T follicular helper cell (primary cell): ENCODE results near the gene SPRR1A.

Experiments
- DNase-seq: peaks from one replicate; pipeline ENCODE4 v3.0.0-alpha.2; 2020; ENCODE audit warnings: low read depth
- total RNA-seq, 2 experiments: gene quantifications; one replicate each; lab custom pipeline; 2026; lab: John Stamatoyannopoulos, UW

SPRR1A gene, protein sequence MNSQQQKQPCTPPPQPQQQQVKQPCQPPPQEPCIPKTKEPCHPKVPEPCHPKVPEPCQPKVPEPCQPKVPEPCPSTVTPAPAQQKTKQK
- total RNA-seq = 0 reads per million in 2 experiments

DNA sequence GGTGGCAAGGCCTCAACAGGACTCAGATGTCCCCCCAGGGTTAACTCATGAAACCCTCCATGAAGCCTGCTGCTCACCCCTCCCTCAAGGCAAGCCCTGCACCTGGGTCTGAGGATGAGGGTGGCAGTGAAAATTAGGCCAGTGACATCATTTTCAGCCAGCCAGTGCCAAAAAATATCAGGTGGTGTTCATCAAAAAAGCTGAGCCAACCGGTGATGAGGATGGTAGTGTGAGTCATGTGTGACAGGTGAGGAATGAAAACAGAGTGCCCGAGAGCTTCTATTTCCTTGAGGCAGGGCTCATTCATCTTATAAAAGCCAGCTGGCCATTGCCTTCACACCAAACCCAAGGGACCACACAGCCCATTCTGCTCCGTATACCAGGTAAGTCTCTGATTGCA lies at the start of gene SPRR1A:
TSS of gene SPRR1A (plus strand) at position 339 of the 400 bp plus-strand sequence. CDS start 1,150 bp downstream, outside the sequence.
- DNase-seq = no peak

DNA sequence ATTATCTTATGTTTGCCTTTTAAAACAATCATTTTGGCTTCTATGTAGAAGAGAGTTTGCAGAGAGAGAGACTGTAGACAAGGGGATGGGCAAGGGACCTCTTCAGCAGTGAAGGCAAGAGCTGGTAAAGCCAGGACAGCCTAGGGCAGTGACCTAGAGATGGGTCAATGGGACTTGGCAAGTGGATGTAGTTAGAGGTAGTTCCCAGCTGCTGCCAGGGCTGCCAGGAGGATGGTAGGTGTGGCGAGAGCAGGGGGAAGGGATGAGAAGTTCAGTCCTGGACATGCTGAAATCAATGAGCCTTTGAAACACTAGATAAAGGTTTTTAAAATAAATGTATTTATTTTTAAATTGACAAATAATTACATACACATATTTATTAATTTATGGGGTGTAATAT lies 43.3 kb upstream of the SPRR1A start:
- no peak for DNase-seq

DNA sequence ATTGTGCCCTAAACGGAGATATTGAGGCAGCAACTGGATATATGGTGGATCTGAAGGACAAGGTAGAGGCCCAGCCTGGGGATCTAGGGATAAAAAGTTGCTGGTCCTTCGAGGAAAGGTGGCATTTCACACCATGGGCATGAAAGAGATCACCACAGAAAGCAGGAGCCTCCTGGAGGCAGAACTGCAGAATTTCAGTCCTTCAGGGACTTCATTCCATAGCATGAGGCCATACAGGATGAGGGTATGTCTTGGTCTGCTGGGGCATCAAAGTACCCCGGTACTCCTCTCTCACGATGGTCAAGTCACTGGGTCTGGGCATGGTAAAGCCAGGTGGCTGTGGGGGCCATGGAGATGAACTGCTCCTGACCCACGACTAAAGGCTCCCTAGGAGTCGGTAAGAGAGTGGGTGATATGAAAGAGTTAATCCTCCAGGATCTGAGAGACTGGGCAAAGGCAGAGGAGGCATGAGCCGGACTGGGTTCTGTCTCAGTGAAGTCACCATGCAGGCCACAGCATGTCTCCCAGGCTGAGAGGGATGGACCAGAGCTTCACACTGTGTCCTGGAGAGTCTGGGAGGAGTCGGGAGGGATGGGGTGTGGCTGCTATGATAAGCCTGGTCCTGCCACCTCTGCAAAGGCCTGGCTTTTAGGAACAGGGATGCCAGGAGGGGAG lies 42.7 kb upstream of the SPRR1A start:
- DNase-seq = no peak

DNA sequence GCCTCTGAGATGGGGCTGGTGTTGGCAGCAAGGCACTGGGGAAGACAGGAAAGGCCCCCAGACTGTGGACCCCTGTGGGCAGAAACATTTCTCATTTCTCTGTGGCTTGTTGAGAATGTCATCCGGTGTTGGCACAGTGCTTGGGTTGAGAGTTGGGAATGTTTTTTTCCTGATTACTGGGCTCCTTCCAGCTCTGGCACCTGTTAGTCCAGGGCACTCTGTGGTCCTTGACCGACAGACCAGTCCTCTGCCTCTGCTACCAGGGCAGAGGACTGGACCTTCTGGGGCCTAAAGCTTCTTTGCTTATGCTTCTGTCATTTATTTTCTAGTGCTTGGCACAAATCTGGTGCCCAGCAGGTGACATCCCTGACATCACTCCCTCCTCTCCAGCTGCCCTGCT lies 41.7 kb upstream of the SPRR1A start:
- DNase-seq = no peak

DNA sequence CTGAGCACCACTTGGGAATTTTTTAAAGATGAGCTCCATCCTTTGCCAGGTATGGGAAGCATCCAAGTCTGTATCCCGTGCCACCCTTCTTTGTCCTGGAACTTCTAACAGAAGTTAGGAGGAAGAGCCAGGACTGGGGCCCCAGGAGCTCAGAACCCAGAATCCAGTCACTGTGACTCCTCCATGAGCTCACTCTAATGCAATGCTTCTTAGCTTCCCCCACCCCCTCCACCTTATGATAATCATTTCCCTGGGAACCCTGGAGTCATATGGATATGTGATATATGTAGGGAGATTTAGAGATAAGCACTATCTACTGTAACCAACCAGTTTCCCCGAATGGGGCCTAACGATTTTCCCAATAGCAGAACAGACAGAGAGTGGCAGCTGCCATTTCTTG lies 37.6 kb upstream of the SPRR1A start:
- DNase-seq = no peak

DNA sequence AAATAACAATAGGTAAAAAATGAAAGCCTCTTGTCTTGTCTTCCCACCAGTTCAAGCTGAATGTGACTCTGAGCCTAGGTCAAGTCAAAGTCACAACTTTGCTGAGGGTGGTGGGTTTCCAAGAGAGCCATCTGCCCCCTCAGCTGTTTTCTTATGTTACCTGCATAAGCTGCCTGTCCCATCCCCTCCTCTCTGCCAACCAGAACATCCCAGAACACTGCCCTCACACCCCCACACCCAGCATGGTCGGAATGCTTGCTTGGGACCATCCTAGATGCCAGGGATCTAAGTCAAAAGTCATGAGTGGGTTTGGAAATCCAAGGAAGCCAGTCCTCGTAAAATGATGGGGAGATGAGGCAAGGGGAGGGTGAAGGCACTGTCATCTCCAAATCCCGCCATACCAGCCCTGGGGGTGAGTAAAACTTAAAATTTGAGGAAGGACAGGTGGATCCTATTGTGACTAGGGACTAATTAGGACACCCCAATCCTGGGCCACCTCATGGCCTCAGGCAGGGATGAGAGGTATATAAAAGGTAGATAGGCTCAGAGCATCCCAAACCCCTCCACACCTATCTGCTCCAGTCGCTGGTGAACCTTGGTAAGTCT lies 37.1 kb upstream of the SPRR1A start, which contains the start of gene SPRR5:
TSS of gene SPRR5 (plus strand) at position 556 of the 606 bp plus-strand sequence. CDS start 1,349 bp downstream, outside the sequence.
- DNase-seq = no peak

DNA sequence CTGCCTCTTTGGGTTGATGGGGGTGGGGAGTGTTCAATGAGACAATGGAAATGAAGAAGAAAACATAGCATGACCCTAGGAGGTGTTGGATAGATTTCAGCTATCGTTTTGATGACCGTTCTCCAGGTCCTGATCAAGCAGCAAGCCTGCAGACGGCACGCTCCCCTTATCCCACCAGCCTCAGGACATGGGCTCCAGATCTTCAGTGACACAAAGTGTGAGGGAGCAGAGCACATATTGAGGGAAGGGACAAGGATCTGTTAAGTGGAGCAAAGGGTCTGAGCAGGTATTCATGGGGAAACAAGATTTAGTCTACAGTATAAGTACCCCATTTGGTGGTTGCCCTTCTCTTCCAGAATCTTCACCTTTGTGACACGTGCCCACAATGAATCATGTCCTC lies 32.2 kb upstream of the SPRR1A start:
- DNase-seq = no peak

DNA sequence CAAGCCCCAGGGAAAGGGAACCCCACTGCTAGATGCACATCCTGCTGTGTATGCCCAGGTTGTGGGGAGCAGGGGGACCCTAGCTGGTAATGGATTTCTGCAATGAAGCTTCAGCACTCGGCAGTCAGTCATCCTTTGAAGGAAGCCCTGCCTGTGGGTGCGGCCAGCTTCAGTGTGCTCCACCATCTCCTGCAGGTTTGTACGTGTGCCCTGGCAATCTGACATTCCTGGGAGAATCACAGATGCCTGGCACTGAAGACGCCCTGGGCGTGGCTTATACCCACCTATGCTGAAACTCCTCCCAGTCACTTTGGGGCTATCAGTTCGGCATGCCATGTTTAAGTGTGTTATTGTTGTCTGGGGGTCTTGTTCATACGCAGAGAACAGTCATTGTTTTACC lies 30.1 kb upstream of the SPRR1A start:
- no peak for DNase-seq

DNA sequence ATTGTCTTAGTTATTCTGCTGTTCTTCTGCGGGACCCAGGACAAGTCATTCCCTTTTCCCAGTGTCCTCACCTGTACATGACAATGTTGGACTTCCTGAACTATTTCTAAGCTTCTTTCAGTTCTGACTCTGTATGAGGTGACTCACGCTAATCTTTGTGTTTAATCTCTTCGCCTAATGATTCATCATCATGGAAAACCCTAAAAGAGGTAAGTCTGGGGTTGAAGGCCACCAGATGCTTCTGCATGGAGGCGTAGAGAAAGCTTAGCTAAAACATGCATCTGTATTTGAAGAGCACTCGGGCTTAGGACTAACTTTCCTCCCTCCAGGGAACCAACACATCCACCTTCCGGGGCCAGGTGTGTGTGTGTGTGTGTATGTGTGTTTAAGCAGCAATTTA lies 29.4 kb upstream of the SPRR1A start:
- no peak for DNase-seq

DNA sequence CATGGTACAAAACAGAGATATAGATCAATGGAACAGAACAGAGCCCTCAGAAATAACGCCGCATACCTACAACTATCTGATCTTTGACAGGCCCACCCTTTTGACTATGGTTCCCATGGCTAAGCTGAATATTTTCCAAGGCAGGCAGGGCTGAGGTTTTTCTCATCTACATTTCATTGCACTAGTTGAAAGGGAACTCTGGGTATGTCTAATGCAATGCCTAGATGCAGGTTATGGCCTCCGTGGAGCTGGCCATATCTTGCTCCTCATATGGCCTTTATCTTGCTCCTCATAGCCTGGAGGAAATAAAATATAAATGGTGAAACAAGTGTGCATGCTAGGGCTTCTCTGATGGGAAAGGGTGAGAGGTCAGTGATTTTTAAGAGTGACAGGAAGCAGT lies 26.3 kb upstream of the SPRR1A start:
- DNase-seq = no peak

DNA sequence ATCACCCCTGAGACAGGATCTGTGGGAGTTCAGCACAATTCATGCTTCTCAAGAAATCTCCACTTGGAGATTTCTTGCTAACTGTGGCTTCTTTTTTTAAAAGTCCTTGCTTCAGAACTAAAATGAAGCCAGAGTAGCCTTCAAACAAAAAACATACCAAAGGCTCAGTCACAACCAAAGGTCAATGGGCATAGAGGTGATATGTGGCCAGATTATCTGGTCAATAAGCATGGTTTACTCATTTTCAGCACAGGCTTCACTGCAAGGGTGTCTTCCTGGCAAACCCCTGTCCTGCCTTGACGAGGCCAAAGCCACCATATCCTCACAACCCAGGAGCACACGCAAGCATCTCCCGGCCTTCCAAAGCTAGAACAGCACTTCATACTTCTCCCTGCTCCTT lies 24.6 kb upstream of the SPRR1A start:
- no peak for DNase-seq

DNA sequence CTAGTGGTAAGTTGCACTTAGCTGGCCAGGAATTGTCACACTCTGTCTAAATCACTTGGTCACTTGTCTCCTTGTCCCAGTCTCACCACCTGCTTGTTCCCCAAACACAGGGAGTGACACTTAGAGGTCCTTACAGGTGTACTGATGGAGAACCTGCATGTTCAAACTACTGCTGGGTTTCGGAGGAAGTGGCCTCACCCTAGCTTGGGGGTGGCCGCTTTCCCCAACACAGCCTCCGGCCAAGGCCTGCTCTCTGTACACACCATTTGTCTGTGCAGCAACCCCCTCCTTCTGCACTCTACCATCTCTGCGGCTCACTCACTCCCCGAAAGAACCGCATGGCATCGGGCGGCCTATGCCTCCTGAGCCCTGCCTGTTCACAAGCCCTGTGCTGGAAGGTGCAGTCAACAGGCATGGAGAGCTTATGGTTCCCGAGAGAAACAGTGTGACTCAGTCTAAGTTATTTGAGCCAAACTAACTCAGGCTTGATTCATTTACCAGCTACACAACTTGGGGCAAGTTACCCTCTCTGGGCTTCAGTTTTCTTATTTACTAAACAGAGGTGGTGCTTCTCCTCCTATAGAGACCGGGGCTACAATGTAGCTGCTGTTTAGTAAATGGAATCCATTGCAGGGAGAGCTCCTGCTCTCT lies 24.0 kb upstream of the SPRR1A start:
- DNase-seq = no peak

DNA sequence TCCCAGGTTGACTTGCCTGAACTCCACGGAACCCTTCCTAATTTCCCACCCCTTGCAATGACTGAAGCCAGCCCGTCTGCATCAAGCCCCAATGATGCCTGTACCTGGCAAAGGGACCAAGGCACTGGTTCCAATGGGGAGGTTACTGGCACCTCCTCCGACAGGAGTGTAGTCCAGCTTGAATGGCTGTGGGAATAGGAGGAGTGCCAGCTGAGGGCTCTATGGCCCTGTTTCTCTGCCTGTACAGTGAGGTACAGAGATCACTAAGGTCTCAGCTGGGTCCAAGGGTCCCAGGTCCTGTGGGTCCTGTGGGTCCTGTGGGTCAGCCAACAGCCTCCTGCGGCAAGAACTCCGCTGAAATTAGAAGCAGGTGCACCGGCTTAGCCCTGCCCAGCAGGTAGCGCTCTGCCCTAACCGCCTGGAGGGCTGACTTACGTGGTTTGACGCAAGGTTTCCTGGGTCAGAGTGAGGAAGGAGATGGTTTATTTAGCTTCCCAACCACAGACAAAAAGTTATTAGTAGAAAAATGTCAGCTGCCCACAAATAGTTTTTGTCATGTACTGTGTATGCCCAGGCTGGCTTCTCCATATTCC lies 23.3 kb upstream of the SPRR1A start:
- no peak for DNase-seq

DNA sequence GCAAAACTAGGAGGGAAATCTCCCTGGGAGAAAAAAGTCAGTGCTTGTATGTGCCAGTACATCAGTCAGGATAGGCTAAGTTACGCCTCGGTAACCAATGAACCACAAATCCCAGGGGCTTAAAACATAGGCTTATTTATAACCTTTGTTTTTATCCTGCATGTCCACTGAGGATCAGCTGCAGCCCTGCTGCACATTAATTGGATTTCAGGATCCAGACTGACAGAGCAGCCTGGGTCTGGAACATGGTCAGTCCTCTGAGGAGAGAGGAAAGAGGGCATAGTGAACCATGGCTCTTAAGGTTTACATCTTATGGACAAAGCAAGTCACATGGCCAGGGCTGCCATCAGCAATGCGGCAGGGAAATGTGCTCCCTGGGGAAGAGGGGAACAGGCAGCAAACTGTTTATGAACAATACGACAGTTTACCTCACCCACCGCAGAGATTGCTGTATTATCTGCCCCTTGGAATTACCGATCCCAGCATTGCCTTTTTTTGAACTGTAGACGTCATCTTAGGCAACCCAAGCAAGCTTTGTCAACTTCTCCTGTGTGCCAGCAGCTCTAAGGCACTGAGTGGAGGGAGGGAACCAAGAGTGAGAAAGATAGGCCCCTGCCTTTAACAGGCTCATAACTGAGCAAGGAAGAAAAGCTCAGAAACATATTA lies 22.5 kb upstream of the SPRR1A start:
- no peak for DNase-seq

DNA sequence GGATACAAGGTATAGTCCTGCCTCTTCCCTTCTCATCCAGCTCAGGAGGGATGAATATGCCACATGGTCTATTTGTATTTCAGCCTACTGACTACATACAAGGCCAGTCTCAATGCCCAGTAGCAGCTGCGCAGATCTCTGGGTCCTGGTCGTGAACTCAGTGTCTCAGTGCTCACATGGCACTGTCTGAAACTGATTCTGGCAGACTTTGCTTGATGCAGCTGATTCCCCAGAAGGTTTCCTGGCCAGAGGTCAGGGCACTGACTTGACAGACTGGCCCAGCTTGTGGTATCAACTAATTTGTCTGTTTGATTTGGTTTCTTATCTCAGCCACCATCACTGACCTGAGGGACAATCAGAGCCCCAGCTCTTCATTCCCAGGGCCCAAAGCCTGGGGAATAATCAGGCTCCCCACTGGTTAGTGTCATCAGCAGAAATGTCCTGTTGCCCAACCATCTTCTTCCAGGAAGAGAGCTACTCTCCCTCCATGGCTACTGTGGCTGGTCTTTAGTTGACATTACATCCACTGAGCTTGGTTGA lies 20.9 kb upstream of the SPRR1A start:
- no peak for DNase-seq

DNA sequence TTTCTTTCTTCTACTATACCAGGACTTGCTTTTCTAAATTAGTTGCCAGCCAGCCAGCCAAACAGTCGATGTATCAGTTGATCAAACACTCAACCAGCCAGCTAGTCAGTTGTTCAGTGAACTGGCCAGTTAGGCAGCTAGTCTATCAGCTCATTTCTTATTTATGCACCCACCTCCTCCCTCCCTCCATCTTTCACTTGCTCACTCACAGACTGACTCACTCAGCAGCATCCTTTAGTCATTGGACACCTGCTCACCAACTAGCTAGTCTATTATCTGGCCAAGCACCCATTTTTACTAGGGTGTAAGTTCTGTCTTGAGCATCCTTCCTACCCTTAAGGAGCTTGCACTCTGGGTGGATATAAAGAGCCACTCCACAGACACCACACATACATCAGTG lies 19.3 kb upstream of the SPRR1A start:
- no peak for DNase-seq

DNA sequence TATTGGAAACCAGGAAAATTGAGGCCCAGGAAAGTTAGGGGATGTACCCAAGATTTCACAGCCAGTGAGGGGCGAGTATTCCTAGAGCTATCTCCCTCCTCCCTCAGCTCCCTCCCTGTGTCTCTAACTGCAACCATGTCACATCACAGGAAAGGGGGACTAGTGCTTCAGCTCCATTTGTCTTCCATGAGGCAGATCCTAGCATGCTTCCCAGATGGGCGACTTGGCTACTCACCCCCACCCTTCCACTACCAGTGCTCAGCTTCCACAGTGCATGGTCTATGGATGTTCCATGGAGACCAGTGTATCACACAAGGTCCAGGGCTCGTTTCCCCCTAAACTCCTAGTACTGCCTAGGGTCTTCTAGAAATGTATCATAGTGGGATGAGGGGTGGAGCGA lies 18.0 kb upstream of the SPRR1A start:
- DNase-seq = no peak

DNA sequence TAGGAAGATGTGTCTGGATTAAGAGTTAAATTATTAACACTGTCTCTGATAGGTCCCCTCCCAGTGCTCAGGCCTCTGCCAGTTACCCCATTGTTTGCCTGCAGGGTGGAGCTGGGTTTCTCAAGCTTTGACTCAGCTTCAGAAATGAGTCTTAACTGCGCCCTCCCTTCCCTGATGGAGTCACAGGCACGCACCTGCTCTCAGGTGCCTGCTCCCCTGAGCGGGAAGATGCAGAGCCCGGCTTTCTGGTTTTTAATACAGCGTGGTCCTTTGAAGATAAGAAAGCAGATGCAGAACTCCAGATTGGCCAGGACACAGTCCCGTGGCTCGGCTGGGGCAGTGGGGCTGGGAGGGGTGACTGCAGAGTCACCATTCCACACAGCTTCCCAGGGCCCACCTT lies 16.7 kb upstream of the SPRR1A start:
- no peak for DNase-seq

DNA sequence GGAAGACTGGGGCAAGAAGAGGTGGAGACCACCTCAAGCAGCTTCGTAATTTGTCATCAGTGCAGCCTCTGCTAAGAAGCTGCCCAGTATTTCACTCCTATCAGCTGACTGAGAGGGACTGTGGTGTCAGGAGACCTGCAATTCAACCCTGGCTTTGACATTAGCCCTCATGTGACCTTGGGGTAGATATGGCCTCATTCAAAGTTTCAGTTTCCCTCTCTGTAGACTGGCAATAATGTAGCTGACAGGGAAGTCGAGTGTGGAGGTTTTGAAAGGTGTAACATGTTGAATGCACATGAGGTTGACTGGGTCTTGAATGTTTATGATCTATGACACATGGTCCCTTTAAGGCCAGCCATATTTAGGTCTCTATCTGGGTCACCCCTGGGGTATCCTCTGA lies 15.6 kb upstream of the SPRR1A start:
- no peak for DNase-seq

DNA sequence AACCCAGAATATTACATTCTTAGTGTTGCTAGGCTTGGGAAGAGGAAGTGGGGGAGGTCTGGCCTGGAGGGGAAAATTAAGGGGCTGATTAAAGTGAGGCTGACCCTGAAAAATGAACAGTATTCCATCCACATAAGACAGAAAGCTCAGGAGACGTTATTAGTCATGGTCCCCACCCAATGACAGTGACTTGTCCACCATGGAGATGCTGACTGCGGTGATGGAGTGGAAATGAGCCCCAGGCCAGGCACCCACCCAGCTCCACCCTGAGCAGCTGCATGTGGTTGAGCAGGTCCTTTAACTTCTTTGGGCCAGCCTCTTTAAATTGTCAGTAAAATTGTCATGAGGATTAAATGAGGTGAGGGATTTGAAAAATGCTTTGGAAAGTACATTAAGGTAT lies 14.8 kb upstream of the SPRR1A start:
- no peak for DNase-seq

DNA sequence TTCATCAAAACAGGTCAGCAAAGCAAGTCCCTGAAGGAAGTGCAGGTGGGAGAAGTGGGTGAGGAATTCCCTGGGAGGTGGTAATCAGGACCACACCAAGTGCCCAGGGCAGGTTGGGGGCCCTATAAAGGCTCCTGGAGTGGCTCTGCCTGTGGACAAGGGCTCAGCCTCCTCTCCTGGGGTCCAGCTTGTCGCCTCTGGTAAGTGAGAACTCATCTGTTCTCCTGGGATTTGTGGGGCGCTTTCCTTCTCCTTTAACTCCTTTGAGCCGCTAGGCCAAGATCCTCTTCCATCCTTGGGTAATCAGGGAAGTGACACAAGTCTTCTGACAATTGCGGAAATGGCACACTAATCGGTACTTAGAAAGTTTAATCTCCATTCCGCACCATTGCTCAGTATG lies 13.4 kb upstream of the SPRR1A start, which contains the start of gene SPRR4:
TSS of gene SPRR4 (plus strand) at position 154 of the 400 bp plus-strand sequence. CDS start 1,243 bp downstream, outside the sequence.
- DNase-seq = no peak
